ENCODE measurements around the gene UNC45B. TPM values are rescaled to one million over a fixed set of nuclear protein-coding genes. Genes with fewer than 3 reads are reported as not detected.
"Not testable (repeated sequence)": the region's sequence is repeated elsewhere in the genome, so short reads cannot be mapped to it uniquely, and the experiment has no call there.

The UNC45B gene
- total RNA-seq, 4 donors from 2014 or later = 0.14 TPM; not detected in 3

- no peak for DNase-seq
- WGBS, 2 donors (ENCODE audit: low coverage in 1 of 2) = 90 to 94% methylated on average over 2 of the region's 2 CpGs
- H3K9me3 ChIP-seq = no peaks in the 10 kb centered on the region
Measured at GRCh38 chr17:35227546-35227945, 79.9 kb downstream of the UNC45B start.

GRCh38 chr17:35229638-35230037, 82.0 kb downstream of the UNC45B start:
- Histone ChIP-seq H3K9me3 (no peaks in the 10 kb centered on the region), H3K27me3 (no peaks in the 10 kb centered on the region), H3K36me3 (no peaks in the 10 kb centered on the region), H3K27ac (no peak overlapping the region), H3K4me3 (no peak overlapping the region), H3K4me1 (no peaks in the 10 kb centered on the region)
- in situ Hi-C loops (cut with MboI; ENCODE audit: low pct_ligation_motif_present in 1 of 4, low pct_unique_long_range_greater_than_20kb in 1 of 4, low sequenced_read_pairs in 3 of 4) (no loop called here), intact Hi-C loops (cut with DNase I; ENCODE audit: low total_unique reads) (no loop called here)
- DNase-seq = no peak
- no peak for TF ChIP-seq CTCF (IDR thresholded peaks at IDR 0.05)
- TF ChIP-seq POLR2AphosphoS5 (IDR thresholded peaks at IDR 0.05) = no peak
- TF ChIP-seq POLR2A (IDR thresholded peaks at IDR 0.05) = no peak
- TF ChIP-seq EP300 (IDR thresholded peaks at IDR 0.05; ENCODE audit: low read depth) = no peak
- 77 to 81% methylated on average over 1 of the region's 1 CpG for WGBS, 2 donors (ENCODE audit: low coverage in 1 of 2)

More at GRCh38 chr17:35227546-35227945, 79.9 kb downstream of the UNC45B start:
- Histone ChIP-seq H3K36me3 (no peaks in the 10 kb centered on the region), H3K4me3 (no peak overlapping the region), H3K27ac (no peak overlapping the region), H3K27me3 (no peaks in the 10 kb centered on the region), H3K4me1 (no peaks in the 10 kb centered on the region)
- intact Hi-C loops (cut with DNase I; ENCODE audit: low total_unique reads) = no loop called here
- TF ChIP-seq POLR2AphosphoS5 (IDR thresholded peaks at IDR 0.05) = no peak
- TF ChIP-seq CTCF (IDR thresholded peaks at IDR 0.05) = no peak
- no peak for TF ChIP-seq POLR2A (IDR thresholded peaks at IDR 0.05)
- no peak for TF ChIP-seq EP300 (IDR thresholded peaks at IDR 0.05; ENCODE audit: low read depth)
- in situ Hi-C loops (cut with MboI; ENCODE audit: low pct_ligation_motif_present in 1 of 4, low pct_unique_long_range_greater_than_20kb in 1 of 4, low sequenced_read_pairs in 3 of 4) = no loop called here

GRCh38 chr17:35234315-35234714, 86.7 kb downstream of the UNC45B start:
- H3K4me1 ChIP-seq; DNase-seq; H3K4me3 ChIP-seq; H3K36me3 ChIP-seq; H3K27ac ChIP-seq; H3K27me3 ChIP-seq; intact Hi-C loops (cut with DNase I; ENCODE audit: low total_unique reads); in situ Hi-C loops (cut with MboI; ENCODE audit: low pct_ligation_motif_present in 1 of 4, low pct_unique_long_range_greater_than_20kb in 1 of 4, low sequenced_read_pairs in 3 of 4); H3K9me3 ChIP-seq: not testable (repeated sequence)
- 68 to 93% methylated on average over 2 to 4 of the region's 4 CpGs for WGBS, 2 donors (ENCODE audit: low coverage in 1 of 2)

GRCh38 chr17:35235289-35235688, 87.7 kb downstream of the UNC45B start:
- no peak for TF ChIP-seq CTCF (IDR thresholded peaks at IDR 0.05)
- no peak for TF ChIP-seq EP300 (IDR thresholded peaks at IDR 0.05; ENCODE audit: low read depth)
- TF ChIP-seq POLR2A (IDR thresholded peaks at IDR 0.05) = no peak
- no peak for TF ChIP-seq POLR2AphosphoS5 (IDR thresholded peaks at IDR 0.05)
- no peaks in the 10 kb centered on the region for H3K27me3 ChIP-seq
- 89 to 93% methylated on average over 3 of the region's 3 CpGs for WGBS, 2 donors (ENCODE audit: low coverage in 1 of 2)
- H3K9me3 ChIP-seq = no peaks in the 10 kb centered on the region
- DNase-seq = no peak
- no peak overlapping the region for H3K27ac ChIP-seq
- no peak overlapping the region for H3K4me3 ChIP-seq
- no peaks in the 10 kb centered on the region for H3K36me3 ChIP-seq
- H3K4me1 ChIP-seq = no peaks in the 10 kb centered on the region
- intact Hi-C loops (cut with DNase I; ENCODE audit: low total_unique reads) (no loop called here), in situ Hi-C loops (cut with MboI; ENCODE audit: low pct_ligation_motif_present in 1 of 4, low pct_unique_long_range_greater_than_20kb in 1 of 4, low sequenced_read_pairs in 3 of 4) (no loop called here)

- no peak for DNase-seq
- WGBS, 2 donors (ENCODE audit: low coverage in 1 of 2) = 26% methylated on average over 2 of the region's 2 CpGs; no CpG with 5 or more reads in 1 of the 2 donors
- in situ Hi-C loops (cut with MboI; ENCODE audit: low pct_ligation_motif_present in 1 of 4, low pct_unique_long_range_greater_than_20kb in 1 of 4, low sequenced_read_pairs in 3 of 4) = no loop called here
- TF ChIP-seq EP300 (IDR thresholded peaks at IDR 0.05; ENCODE audit: low read depth) = no peak
- no peak overlapping the region for H3K27ac ChIP-seq
- no peaks in the 10 kb centered on the region for H3K9me3 ChIP-seq
- no peaks in the 10 kb centered on the region for H3K27me3 ChIP-seq
- intact Hi-C loops (cut with DNase I; ENCODE audit: low total_unique reads) = no loop called here
- no peak overlapping the region for H3K4me3 ChIP-seq
- no peaks in the 10 kb centered on the region for H3K4me1 ChIP-seq
- H3K36me3 ChIP-seq = no peaks in the 10 kb centered on the region
Measured at GRCh38 chr17:35235917-35236316, 88.3 kb downstream of the UNC45B start.
